SH-SY5Y (cell line): ENCODE data around the gene ZEB1.

Source experiments
- GATA2 ChIP-seq: IDR thresholded peaks from 2 replicates; pipeline ENCODE4 v1.6.1; 2011; ENCODE audit warnings: mild to moderate bottlenecking, low read depth, low read length
- GATA3 ChIP-seq: IDR thresholded peaks from 2 replicates; pipeline ENCODE4 v1.6.1; 2011; ENCODE audit warnings: low read depth, mild to moderate bottlenecking, low read length, moderate library complexity

ZEB1 gene

GRCh38 chr10:31381766-31382316 lies 62.8 kb downstream of the ZEB1 start:
- TF ChIP-seq GATA2 (no peak), GATA3 (no peak)

- TF ChIP-seq GATA2 (no peak), GATA3 (no peak)
These were observed 65.0 kb downstream of the ZEB1 start for GRCh38 chr10:31383810-31384588.

GRCh38 chr10:31384589-31384949 lies 65.6 kb downstream of the ZEB1 start:
- TF ChIP-seq GATA3 (no peak), GATA2 (no peak)

- TF ChIP-seq GATA2 (no peak), GATA3 (no peak)
These were observed 71.8 kb downstream of the ZEB1 start for GRCh38 chr10:31390804-31391203.

GRCh38 chr10:31393844-31394243 lies 74.8 kb downstream of the ZEB1 start:
- no peak for TF ChIP-seq GATA2
- TF ChIP-seq GATA3, result no peak

- TF ChIP-seq GATA3 (no peak), GATA2 (no peak)
These were observed 76.7 kb downstream of the ZEB1 start for GRCh38 chr10:31395695-31396094.

- TF ChIP-seq GATA3 (no peak), GATA2 (no peak)
These were observed 77.4 kb downstream of the ZEB1 start for GRCh38 chr10:31396376-31396775.

GRCh38 chr10:31397852-31398251 lies 78.8 kb downstream of the ZEB1 start:
- TF ChIP-seq GATA2 (no peak), GATA3 (no peak)

GRCh38 chr10:31399171-31399570 lies 80.2 kb downstream of the ZEB1 start:
- TF ChIP-seq GATA2 (no peak), GATA3 (no peak)

GRCh38 chr10:31399631-31400030 lies 80.6 kb downstream of the ZEB1 start:
- no peak for TF ChIP-seq GATA3
- no peak for TF ChIP-seq GATA2

- TF ChIP-seq GATA3 (no peak), GATA2 (no peak)
These were observed 82.3 kb downstream of the ZEB1 start for GRCh38 chr10:31401287-31401686.

GRCh38 chr10:31404640-31405039 lies 85.6 kb downstream of the ZEB1 start:
- no peak for TF ChIP-seq GATA3
- TF ChIP-seq GATA2, result no peak

GRCh38 chr10:31413325-31413724 lies 94.3 kb downstream of the ZEB1 start:
- TF ChIP-seq GATA2, result peak; percentile 62; the same call in 1 of the 2 replicates
- TF ChIP-seq GATA3, result peak; percentile 63

GRCh38 chr10:31418481-31418880 lies 99.5 kb downstream of the ZEB1 start:
- TF ChIP-seq GATA2 (no peak), GATA3 (no peak)

- no peak for TF ChIP-seq GATA2
- TF ChIP-seq GATA3, result no peak
These were observed 100.5 kb downstream of the ZEB1 start for GRCh38 chr10:31419394-31420063.
